NCI-H1048 (cell line): ENCODE data around the gene NUDCD3.
"Not testable (repeated sequence)": the region's sequence is repeated elsewhere in the genome, so short reads cannot be mapped to it uniquely, and the experiment has no call there.

ENCODE experiments used
- DNase-seq: peaks from one replicate; lab custom pipeline; 2025; lab: John Stamatoyannopoulos, UW

The NUDCD3 gene

DNA sequence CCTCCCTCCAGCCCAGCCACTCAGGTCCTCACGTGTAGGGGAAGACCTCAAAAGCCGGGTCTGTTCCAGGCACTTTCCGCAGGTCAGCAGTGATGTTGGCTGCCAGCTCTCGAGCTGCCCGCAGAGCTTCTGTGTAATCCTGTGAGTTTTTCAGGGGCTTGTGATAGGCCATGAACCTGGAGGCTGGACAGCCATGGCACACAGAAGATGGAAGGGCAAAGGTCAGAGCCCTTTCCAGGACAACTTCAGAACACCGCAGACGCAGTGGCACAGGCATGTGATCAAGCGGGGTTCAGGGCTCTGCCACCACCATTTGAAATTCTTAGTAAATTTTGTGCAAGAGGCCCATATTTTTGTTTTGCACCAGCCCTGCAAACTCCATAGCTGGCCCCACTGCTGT is 26.7 kb upstream of the NUDCD3 start:
- no peak for DNase-seq

DNA sequence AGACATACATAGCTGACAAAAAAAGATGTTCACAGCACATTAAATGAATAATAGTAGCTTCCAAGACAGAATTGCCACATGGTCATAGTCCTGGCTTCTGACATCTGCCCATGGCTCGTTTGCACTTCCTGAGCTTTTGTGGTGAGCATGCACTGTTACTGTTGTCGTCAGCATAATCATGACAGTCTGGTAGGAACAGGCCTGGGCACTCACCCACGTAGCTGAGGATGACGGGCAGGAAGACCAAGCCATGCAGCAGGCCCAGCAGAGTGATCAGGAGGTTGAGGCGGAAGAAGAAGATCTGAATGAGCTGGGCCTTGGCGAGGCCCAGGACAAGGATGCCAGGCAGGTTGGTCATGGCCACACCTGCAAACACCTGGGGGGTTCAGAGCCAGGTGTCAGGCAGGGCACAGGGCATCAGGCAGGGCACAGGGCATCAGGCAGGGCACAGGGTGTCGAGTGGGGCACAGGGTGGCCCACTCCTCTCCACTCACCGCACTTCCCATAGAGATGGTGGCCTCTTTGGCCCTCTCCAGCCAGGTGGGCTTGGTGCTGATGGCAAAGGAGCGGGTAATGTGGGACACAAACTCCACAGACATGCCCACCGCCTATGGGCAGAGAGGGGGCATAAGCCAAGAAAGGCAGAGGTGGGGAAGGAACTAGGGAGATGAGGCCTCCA is 25.3 kb upstream of the NUDCD3 start:
- DNase-seq, result no peak

- DNase-seq, result no peak
These were observed 22.3 kb upstream of the NUDCD3 start for GRCh38 chr7:44512736-44513135.

DNA sequence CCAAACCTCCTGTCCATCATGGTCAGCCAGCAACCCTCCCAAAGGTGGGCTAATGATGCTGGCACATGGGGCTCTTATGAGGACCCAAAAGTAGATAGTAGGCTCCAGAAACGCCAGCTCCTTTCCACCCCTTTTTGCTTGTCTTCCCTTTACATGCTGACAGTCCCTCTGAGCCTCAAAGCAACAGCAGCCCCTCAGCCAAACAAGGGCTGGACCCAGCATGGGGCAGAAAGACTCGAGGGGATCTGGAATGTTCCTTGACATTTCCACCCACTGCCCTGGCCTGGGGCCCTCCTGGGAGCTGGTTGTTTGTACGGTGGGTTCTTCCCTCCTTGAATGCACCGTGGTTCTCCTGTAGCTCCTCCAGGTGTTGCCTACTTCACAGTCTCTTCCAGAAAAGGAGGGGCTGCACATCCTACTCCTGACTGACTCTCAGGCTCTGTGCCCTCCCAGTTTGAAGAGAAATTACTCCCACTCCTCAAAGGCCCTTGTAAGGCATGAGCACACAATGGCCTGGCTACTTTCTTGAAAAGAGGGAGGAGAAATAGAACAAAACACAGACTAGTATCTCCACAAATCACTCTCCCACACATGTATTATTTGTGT is 21.5 kb upstream of the NUDCD3 start:
- no peak for DNase-seq

DNA sequence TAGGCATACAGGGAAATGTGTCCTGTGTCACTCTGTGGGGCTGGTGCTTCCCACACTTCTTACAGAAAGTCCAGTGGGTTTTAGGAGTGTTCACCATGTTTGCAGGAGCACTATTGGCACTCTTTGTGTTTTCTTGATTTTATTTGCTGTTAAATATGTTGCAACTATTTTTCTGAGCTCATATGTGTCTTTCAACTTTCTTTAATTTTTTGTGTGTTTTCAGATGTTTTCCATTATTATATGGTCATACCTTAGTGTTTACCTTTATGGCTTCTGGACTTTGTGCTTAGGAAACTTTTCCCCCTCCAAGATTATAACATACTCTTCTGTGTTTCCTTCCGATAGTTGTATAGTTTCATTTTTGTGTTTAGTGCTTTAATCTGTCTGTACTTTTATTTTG is 20.8 kb upstream of the NUDCD3 start:
- DNase-seq, result no peak

DNA sequence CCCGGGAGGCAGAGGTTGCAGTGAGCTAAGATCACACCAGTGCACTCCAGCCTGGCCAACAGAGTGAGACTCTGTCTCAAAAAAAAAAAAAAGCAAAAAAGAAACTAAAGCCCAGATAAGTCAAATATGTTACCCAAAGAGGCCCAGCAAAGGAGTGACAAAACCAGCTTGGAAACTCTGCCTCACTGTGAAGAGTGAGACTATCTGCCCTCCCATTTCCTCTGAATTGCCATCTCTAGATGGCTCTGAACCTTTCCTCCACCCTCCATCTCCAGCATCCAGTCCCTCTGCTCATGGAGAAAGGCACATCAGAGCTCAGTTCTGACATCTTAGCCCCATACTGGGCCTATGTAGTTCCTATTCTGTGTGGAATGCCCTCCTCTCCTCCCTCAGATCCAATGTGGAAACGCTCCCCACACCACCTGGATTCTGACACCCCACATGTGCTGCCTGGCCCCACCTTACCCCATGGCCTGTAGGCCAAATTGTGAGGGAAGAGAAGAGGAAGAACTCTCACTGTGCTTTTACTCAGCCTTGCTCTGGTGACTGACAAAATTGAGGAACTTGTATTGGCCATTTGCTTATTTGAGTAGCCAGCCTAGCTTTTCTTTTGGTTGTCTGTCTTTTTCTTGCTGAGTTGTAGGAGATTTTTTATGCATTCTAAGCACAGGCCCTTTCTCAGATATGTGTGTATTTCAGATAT is 18.0 kb upstream of the NUDCD3 start:
- no peak for DNase-seq

- DNase-seq, result not testable (repeated sequence)
These were observed 16.3 kb upstream of the NUDCD3 start for GRCh38 chr7:44506592-44507288.

DNA sequence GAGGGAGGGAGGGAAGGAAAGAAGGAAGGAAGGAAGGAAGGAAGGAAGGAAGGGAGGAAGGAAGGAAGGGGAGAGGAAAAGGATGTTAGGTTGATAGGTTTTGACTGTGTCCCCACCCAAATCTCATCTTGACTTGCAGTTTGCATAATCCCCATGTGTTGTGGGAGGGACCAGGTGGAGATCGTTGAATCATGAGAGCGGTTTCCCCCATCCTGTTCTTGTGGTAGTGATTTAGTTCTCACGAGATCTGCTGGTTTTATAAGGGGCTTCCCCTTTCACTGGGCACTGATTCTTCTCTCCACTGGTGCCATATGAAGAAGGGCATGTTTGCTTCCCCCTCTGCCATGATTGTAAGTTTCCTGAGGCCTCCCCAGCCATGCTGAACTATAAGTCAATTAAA is 15.1 kb upstream of the NUDCD3 start:
- DNase-seq, result no peak

GRCh38 chr7:44498230-44498954 is 7.9 kb upstream of the NUDCD3 start:
- no peak for DNase-seq

DNA sequence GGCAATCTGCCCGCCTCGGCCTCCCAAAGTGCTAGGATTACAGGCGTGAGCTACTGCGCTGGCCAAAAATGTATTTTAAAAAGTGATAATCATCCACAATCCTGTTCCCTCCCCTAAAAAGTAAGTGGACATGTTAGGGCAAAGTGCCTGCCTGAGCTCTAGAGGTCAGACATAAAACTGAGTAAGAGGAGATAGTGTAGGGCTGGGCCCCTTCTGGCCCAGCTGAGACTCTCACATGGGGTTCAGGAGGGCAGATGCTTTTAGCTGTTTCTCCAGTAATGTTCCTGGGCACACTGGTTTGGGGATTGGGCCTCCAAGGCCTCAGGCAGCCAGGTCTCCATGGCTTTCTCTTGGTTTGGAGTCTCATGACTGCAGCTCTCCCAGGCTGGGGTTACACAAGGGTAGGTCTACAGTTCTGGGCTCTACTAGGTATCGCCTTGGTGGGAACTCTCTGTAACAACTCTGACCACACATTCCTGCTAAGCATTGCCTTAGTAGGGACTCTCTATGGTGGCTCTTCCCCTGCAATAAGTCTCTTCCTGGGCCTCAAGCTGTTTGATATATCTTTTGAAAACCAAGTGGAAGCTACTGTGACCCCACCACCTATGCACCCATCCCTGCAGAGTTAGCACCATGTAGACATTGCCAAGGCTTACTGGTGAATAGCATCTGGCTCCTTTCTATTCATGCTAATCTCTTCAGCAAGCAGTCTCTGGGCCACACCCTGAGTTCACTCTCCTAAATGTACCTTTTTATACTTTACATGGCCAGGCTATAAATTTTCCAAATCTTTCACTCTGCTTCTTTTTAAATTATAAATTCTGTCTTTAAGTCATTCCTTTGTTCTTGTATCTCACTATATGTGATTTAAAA is 6.9 kb upstream of the NUDCD3 start:
- DNase-seq, result no peak

- DNase-seq, result no peak
These were observed 5.9 kb upstream of the NUDCD3 start for GRCh38 chr7:44496385-44496784.

GRCh38 chr7:44494960-44495359 is 4.5 kb upstream of the NUDCD3 start:
- DNase-seq, result no peak

- no peak for DNase-seq
These were observed 771 bp upstream of the NUDCD3 start for GRCh38 chr7:44491229-44491628.

DNA sequence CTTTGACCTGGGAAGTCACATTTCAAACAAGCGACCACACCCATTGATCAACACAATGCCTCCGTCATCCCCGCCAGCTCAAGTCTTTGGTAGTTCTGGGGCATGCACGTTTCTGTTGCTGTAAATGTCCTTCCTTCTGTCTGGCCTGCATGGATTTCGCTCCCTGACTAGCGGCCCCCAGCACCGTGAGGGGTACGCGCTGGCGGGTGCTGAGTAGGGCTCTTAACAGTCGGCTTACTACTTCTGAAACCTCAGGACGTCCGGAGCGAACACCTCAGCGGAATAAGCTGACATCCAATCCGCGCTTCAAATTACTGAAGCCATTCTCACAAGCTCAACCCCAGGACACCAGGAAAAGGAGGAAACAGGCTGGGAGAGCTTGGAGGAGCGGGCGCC is 505 bp downstream of the NUDCD3 start:
- DNase-seq, result no peak

DNA sequence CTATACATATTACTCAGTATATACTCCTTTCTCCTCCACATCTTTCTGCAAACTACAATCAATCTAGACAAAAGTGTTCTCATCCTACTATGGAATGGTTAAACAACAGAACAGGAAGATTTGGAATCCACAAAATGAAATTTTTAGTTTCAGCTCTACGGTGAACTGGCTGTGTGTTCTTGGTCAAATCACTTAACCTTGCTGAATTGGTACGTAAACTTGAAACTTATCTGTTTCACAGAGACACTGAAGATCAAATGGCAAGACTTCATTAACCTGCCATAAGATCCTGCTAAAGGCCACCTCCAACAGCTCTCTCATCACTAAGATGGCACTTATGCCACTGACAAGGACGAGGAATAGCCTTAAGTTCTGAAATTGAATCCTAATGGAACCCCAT is 1.5 kb downstream of the NUDCD3 start:
- DNase-seq, result no peak

GRCh38 chr7:44486693-44487092 is 3.8 kb downstream of the NUDCD3 start:
- DNase-seq, result no peak

- no peak for DNase-seq
These were observed 4.5 kb downstream of the NUDCD3 start for GRCh38 chr7:44486001-44486400.

DNA sequence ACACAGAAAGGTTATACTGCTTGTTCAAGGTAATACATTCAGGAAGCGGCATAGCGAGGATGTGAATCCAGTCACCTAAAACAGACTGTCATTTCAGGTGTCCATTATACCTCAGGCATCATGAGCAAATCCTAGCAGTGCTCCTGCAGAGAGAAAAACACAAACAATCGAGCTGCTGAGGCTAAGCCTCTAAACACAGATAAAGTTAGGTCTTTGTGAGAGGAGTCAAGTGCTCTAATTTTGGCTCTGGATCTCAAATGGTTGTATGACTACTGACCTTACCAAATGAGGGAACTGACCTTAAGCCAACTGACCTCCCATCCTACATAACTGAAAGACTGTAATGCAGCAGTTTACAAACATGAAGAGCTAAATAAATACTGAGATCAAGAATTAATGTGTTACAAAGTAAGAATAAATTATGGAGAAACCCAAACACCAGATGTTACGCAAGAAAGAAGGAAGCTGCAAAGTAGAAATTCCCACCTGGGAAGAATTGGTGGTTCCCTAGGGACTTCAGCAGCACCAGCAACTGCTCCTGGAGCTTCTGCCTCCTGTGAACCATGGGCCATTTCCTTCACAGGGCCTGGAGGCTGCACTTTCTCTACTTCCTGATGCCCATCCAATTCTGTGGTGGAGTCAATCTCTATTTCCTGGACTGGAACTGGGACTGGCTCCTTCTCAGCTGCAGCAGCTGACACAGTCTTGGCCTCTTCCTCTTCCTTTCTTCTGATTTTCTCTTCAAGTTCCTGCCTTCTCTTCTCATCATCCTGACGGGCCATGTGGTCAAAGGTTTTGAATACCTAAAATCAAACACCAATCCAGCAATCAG is 5.8 kb downstream of the NUDCD3 start:
- DNase-seq, result no peak

GRCh38 chr7:44482502-44483485 is 7.7 kb downstream of the NUDCD3 start:
- no peak for DNase-seq
